ENCODE results near the gene ZC4H2. TPM values are rescaled to one million over a fixed set of nuclear protein-coding genes. Genes with fewer than 3 reads are reported as not detected.

Gene ZC4H2
- total and polyA plus RNA-seq, 2 of the 4 experiments (the other 2 are of a cell fraction), result 10.6 to 13.6 TPM

DNA sequence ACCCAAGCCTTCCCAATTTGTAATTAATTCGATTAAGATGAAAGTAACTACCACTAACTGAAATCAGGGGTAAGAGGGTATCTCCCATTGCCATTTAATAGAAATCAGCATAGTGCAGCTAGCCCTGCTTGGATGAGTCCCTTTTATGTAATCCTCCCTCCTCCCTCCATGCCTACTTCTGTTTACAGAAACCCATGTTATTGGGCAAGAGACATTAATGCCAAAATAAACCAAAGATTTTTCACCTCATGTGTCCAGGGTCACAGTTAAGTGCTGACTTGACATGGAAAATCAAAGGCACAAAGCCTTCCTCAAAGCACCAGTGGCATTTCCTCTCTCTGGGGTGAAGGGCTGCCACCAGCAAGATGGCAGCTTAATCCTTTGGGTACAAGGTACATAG lies 50.8 kb downstream of the ZC4H2 start:
- CTCF ChIA-PET, result no interaction called here
- no CpG with 5 or more reads among the region's 1 CpG for WGBS, 2 experiments (ENCODE audit: extremely low coverage in 2 of 2, insufficient read length in 1 of 2)
- no peak overlapping the region for H2BK15ac ChIP-seq (ENCODE audit: low read depth, low read length)
- ATAC-seq (ENCODE audit: low read depth), result no peak
- no peak overlapping the region for H3K56ac ChIP-seq (ENCODE audit: extremely low read depth, insufficient read depth, low read length)
- H3K14ac ChIP-seq (replicated peaks; ENCODE audit: low read depth, low read length), result no peak overlapping the region
- no peak overlapping the region for H4K8ac ChIP-seq (ENCODE audit: low read depth in 2 of 2, low read length in 2 of 2)
- H3K9me1 ChIP-seq (ENCODE audit: insufficient read depth, low read length), result no peaks in the 10 kb centered on the region
- H3K4me2 ChIP-seq (ENCODE audit: low read depth, low read length), result no peak overlapping the region
- no peak overlapping the region for H2BK20ac ChIP-seq (ENCODE audit: low read depth, low read length)
- no peaks in the 10 kb centered on the region; the same call in 1 of the 2 replicates for H3K9me3 ChIP-seq (ENCODE audit: control insufficient read depth, insufficient read depth, low read length)
- H2BK5ac ChIP-seq (ENCODE audit: low read depth, low read length, poor library complexity, severe bottlenecking), result no peak overlapping the region
- H3K27me3 ChIP-seq (ENCODE audit: control insufficient read depth, insufficient read depth, low read length), result no peaks in the 10 kb centered on the region
- H4K91ac ChIP-seq (ENCODE audit: insufficient read depth, low read depth, low read length), result no peak overlapping the region
- no peak overlapping the region for H2AK5ac ChIP-seq (ENCODE audit: low read depth, low read length)
- H4K5ac ChIP-seq (ENCODE audit: low read depth, low read length), result no peak overlapping the region
- H4K20me1 ChIP-seq (ENCODE audit: insufficient read depth, low read length), result no peaks in the 10 kb centered on the region
- H2BK120ac ChIP-seq (ENCODE audit: low read depth, low read length), result no peak overlapping the region
- in situ Hi-C loops (cut with MboI; ENCODE audit: low sequenced_read_pairs) (no loop called here), dilution Hi-C loops (cut with HindIII; ENCODE audit: low sequenced_read_pairs, unreplicated experiment) (no loop called here), intact Hi-C loops (cut with micrococcal nuclease) (no loop called here)
- no peak overlapping the region for H3K9ac ChIP-seq (ENCODE audit: low read depth, low read length)
- H3K79me1 ChIP-seq (ENCODE audit: low read depth in 1 of 2, low read length in 2 of 2), result no peaks in the 10 kb centered on the region
- H2AFZ ChIP-seq (replicated peaks; ENCODE audit: low read length, poor library complexity), result no peak overlapping the region
- no peaks in the 10 kb centered on the region for H3K4me1 ChIP-seq (ENCODE audit: control insufficient read depth, insufficient read depth, low read length)
- POLR2A ChIA-PET (ENCODE audit: unreplicated experiment), result no interaction called here
- H3K23ac ChIP-seq (ENCODE audit: low read depth, low read length), result no peak overlapping the region
- no peaks in the 10 kb centered on the region for H3K36me3 ChIP-seq (ENCODE audit: control insufficient read depth, insufficient read depth, low read length)
- H3K27ac ChIP-seq (ENCODE audit: insufficient read depth, low read length), result no peak overlapping the region
- no peak overlapping the region for H2AK9ac ChIP-seq (replicated peaks; ENCODE audit: low read depth, low read length, poor library complexity)
- H3K4ac ChIP-seq (ENCODE audit: low read depth, low read length), result no peak overlapping the region
- TF ChIP-seq, protein P1, sequence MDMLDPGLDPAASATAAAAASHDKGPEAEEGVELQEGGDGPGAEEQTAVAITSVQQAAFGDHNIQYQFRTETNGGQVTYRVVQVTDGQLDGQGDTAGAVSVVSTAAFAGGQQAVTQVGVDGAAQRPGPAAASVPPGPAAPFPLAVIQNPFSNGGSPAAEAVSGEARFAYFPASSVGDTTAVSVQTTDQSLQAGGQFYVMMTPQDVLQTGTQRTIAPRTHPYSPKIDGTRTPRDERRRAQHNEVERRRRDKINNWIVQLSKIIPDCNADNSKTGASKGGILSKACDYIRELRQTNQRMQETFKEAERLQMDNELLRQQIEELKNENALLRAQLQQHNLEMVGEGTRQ (IDR thresholded peaks at IDR 0.05; ENCODE audit: low read depth, low read length), result no peak
- TF ChIP-seq RCOR1 (IDR thresholded peaks at IDR 0.05; ENCODE audit: insufficient replicate concordance, low read length) (no peak), CHD1 (IDR thresholded peaks at IDR 0.05; ENCODE audit: low read depth, low read length) (no peak), FOS (IDR thresholded peaks at IDR 0.05; ENCODE audit: low read depth, low read length) (no peak), MAZ (IDR thresholded peaks at IDR 0.05; ENCODE audit: borderline replicate concordance, low read depth, low read length) (no peak), RFX5 (IDR thresholded peaks at IDR 0.05; ENCODE audit: low read depth, low read length) (no peak), NFE2L2 (IDR thresholded peaks at IDR 0.05; ENCODE audit: low read depth, low read length) (no peak), POLR2A (IDR thresholded peaks at IDR 0.05; ENCODE audit: low read depth, low read length) (no peak), MAFK (IDR thresholded peaks at IDR 0.05; ENCODE audit: low read depth, low read length) (no peak), MXI1 (IDR thresholded peaks at IDR 0.05; ENCODE audit: borderline replicate concordance, low read depth, low read length) (no peak), RAD21 (IDR thresholded peaks at IDR 0.05; ENCODE audit: low read length) (no peak), SMC3 (IDR thresholded peaks at IDR 0.05; ENCODE audit: low read depth, low read length) (no peak), BHLHE40 (IDR thresholded peaks at IDR 0.05; ENCODE audit: low read depth, low read length) (no peak)
- TF ChIP-seq, protein P2, sequence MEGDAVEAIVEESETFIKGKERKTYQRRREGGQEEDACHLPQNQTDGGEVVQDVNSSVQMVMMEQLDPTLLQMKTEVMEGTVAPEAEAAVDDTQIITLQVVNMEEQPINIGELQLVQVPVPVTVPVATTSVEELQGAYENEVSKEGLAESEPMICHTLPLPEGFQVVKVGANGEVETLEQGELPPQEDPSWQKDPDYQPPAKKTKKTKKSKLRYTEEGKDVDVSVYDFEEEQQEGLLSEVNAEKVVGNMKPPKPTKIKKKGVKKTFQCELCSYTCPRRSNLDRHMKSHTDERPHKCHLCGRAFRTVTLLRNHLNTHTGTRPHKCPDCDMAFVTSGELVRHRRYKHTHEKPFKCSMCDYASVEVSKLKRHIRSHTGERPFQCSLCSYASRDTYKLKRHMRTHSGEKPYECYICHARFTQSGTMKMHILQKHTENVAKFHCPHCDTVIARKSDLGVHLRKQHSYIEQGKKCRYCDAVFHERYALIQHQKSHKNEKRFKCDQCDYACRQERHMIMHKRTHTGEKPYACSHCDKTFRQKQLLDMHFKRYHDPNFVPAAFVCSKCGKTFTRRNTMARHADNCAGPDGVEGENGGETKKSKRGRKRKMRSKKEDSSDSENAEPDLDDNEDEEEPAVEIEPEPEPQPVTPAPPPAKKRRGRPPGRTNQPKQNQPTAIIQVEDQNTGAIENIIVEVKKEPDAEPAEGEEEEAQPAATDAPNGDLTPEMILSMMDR (conservative IDR thresholded peaks at IDR 0.05; ENCODE audit: low read depth, low read length), result no peak
- TF ChIP-seq, protein P3, sequence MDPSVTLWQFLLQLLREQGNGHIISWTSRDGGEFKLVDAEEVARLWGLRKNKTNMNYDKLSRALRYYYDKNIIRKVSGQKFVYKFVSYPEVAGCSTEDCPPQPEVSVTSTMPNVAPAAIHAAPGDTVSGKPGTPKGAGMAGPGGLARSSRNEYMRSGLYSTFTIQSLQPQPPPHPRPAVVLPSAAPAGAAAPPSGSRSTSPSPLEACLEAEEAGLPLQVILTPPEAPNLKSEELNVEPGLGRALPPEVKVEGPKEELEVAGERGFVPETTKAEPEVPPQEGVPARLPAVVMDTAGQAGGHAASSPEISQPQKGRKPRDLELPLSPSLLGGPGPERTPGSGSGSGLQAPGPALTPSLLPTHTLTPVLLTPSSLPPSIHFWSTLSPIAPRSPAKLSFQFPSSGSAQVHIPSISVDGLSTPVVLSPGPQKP (IDR thresholded peaks at IDR 0.05; ENCODE audit: borderline replicate concordance, low read depth, low read length), result no peak
- H3K4me3 ChIP-seq (ENCODE audit: insufficient read depth, low read depth, low read length), result no peak overlapping the region
- no peak overlapping the region for H3K18ac ChIP-seq (ENCODE audit: low read depth, low read length)
- no TSS peak for BruUV-seq (replicated peaks)
- no peak for DNase-seq

Measured in IMR-90 (cell line).